Measurements from ENCODE around the gene AIF1L.
A peak's percentile ranks its signal among the peaks of the same experiment; 100 is the strongest.

The AIF1L gene

GRCh38 chr9:131117121-131117761 lies 20.9 kb downstream of the AIF1L start:
- DNase-seq (ENCODE audit: insufficient read length, low spot score) (no peak), FAIRE-seq (no peak)

- DNase-seq (ENCODE audit: insufficient read length, low spot score) (no peak), FAIRE-seq (no peak)
Measured at GRCh38 chr9:131117762-131118145, 21.4 kb downstream of the AIF1L start.

GRCh38 chr9:131119600-131119999 lies 23.3 kb downstream of the AIF1L start:
- DNase-seq (ENCODE audit: insufficient read length, low spot score) (no peak), FAIRE-seq (no peak)

GRCh38 chr9:131120620-131121228 lies 24.4 kb downstream of the AIF1L start:
- FAIRE-seq (no peak), DNase-seq (ENCODE audit: insufficient read length, low spot score) (no peak)

- DNase-seq (ENCODE audit: insufficient read length, low spot score) = no peak
- no peak for FAIRE-seq
Measured at GRCh38 chr9:131121346-131121745, 25.0 kb downstream of the AIF1L start.

GRCh38 chr9:131122158-131122557 lies 25.8 kb downstream of the AIF1L start:
- DNase-seq (ENCODE audit: insufficient read length, low spot score) = no peak
- no peak for FAIRE-seq

GRCh38 chr9:131125038-131125287 lies 28.6 kb downstream of the AIF1L start:
- DNase-seq (ENCODE audit: insufficient read length, low spot score) = no peak
- no peak for FAIRE-seq

GRCh38 chr9:131125288-131126058 lies 29.1 kb downstream of the AIF1L start, which contains the start of gene NUP214:
NUP214 (plus strand) TSS chr9:131125586; CDS start chr9:131125705, 119 bp downstream.
- FAIRE-seq = peak; percentile 97

GRCh38 chr9:131126059-131126426 lies 29.7 kb downstream of the AIF1L start:
- no peak for FAIRE-seq

More at GRCh38 chr9:131125288-131126058, 29.1 kb downstream of the AIF1L start, which contains the start of gene NUP214:
- DNase-seq (ENCODE audit: insufficient read length, low spot score) = peak; percentile 98

GRCh38 chr9:131129183-131129582 lies 32.9 kb downstream of the AIF1L start:
- FAIRE-seq = no peak
- DNase-seq (ENCODE audit: insufficient read length, low spot score) = no peak

More at GRCh38 chr9:131126059-131126426, 29.7 kb downstream of the AIF1L start:
- DNase-seq (ENCODE audit: insufficient read length, low spot score) = no peak

- no peak for FAIRE-seq
- DNase-seq (ENCODE audit: insufficient read length, low spot score) = no peak
Measured at GRCh38 chr9:131138676-131139075, 42.3 kb downstream of the AIF1L start.

- DNase-seq (ENCODE audit: insufficient read length, low spot score) = no peak
- no peak for FAIRE-seq
Measured at GRCh38 chr9:131140112-131140511, 43.8 kb downstream of the AIF1L start.

GRCh38 chr9:131140550-131140949 lies 44.2 kb downstream of the AIF1L start:
- FAIRE-seq = no peak
- no peak for DNase-seq (ENCODE audit: insufficient read length, low spot score)

- DNase-seq (ENCODE audit: insufficient read length, low spot score) (no peak), FAIRE-seq (no peak)
Measured at GRCh38 chr9:131142160-131142559, 45.8 kb downstream of the AIF1L start.

GRCh38 chr9:131144201-131144600 lies 47.9 kb downstream of the AIF1L start:
- no peak for FAIRE-seq
- no peak for DNase-seq (ENCODE audit: insufficient read length, low spot score)

GRCh38 chr9:131145245-131145644 lies 48.9 kb downstream of the AIF1L start:
- DNase-seq (ENCODE audit: insufficient read length, low spot score) (no peak), FAIRE-seq (no peak)

- no peak for FAIRE-seq
- no peak for DNase-seq (ENCODE audit: insufficient read length, low spot score)
Measured at GRCh38 chr9:131146186-131146585, 49.9 kb downstream of the AIF1L start.

GRCh38 chr9:131148276-131148675 lies 51.9 kb downstream of the AIF1L start:
- FAIRE-seq = no peak
- no peak for DNase-seq (ENCODE audit: insufficient read length, low spot score)

- no peak for FAIRE-seq
- DNase-seq (ENCODE audit: insufficient read length, low spot score) = no peak
Measured at GRCh38 chr9:131148966-131149687, 52.8 kb downstream of the AIF1L start.

- DNase-seq (ENCODE audit: insufficient read length, low spot score) (no peak), FAIRE-seq (no peak)
Measured at GRCh38 chr9:131149688-131150053, 53.3 kb downstream of the AIF1L start.

GRCh38 chr9:131153595-131153994 lies 57.3 kb downstream of the AIF1L start:
- no peak for FAIRE-seq

More at GRCh38 chr9:131153595-131153994, 57.3 kb downstream of the AIF1L start:
- no peak for DNase-seq (ENCODE audit: insufficient read length, low spot score)

Data from GM19239 (cell line).